Endothelial cell (in vitro differentiated cells): ENCODE measurements around the gene KIF3B. TPM values are rescaled to one million over a fixed set of nuclear protein-coding genes. Genes with fewer than 3 reads are reported as not detected.

ENCODE experiments used
- DNase-seq: peaks from one replicate; pipeline ENCODE4 v3.0.0; 2021; ENCODE audit warnings: low spot score
- H3K27ac Mint-ChIP-seq: one replicate; pipeline ENCODE4 v1.8.0; 2021; ENCODE audit warnings: mixed read lengths, inconsistent platforms; ENCODE audit not compliant: unreplicated experiment
- H3K27me3 Mint-ChIP-seq: one replicate; pipeline ENCODE4 v1.8.0; 2021; ENCODE audit warnings: mild to moderate bottlenecking, moderate library complexity, mixed read lengths, inconsistent platforms; ENCODE audit not compliant: unreplicated experiment
- H3K36me3 Mint-ChIP-seq: one replicate; pipeline ENCODE4 v1.8.0; 2021; ENCODE audit warnings: mild to moderate bottlenecking, low read depth, mixed read lengths, inconsistent platforms; ENCODE audit not compliant: unreplicated experiment
- H3K4me1 Mint-ChIP-seq: one replicate; pipeline ENCODE4 v1.8.0; 2021; ENCODE audit warnings: mild to moderate bottlenecking, mixed read lengths, inconsistent platforms; ENCODE audit not compliant: unreplicated experiment
- H3K4me3 Mint-ChIP-seq: one replicate; pipeline ENCODE4 v1.8.0; 2021; ENCODE audit warnings: mild to moderate bottlenecking, mixed read lengths, inconsistent platforms; ENCODE audit not compliant: unreplicated experiment
- H3K9me3 Mint-ChIP-seq: one replicate; pipeline ENCODE4 v1.8.0; 2021; ENCODE audit warnings: mixed read lengths, inconsistent platforms; ENCODE audit not compliant: unreplicated experiment
- CTCF ChIP-seq: fragments of 200-600 bp; sonication (generic); IDR thresholded peaks from one replicate; pipeline ENCODE4 v1.5.0; 2021; ENCODE audit warnings: antibody characterized with exemption; ENCODE audit not compliant: unreplicated experiment
- total RNA-seq: library from RNA; stranded (reverse); fragmentation: NEBNext Ultra II Directional; extraction: Animal tissue kit (Norgen Biotek cat#: 25700); gene quantifications from one replicate; pipeline ENCODE4 v1.2.1, GENCODE V29; 2021; ENCODE audit not compliant: unreplicated experiment

Gene KIF3B
- total RNA-seq, 1 donor from 2014 or later, result 34.7 TPM

DNA sequence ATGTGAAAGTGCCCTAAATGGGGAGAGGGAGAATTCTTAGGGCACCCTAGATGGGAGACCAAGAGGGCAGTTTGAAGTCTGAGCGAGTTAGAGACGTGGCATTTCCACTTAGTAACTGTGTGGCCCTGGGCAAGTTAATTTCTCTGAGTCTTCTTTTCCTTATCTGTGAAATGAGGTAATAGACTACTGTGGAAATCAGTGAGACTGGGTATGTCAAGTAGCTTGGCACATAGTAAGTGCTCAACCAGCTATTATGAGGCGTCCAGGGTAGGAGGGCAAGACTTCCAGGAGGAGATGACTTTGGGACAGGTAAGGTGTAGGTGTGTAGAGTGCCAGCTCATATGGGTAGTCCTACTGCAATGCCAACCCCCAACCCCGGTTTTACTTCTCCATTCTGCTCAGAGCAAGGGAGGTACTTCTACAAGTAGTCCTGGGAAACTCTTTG lies 770 bp downstream of the KIF3B start:
- no peak for TF ChIP-seq CTCF
- Mint-ChIP-seq H3K27ac (peak overlapping the region; percentile 90), H3K27me3 (peaks cover 2% of the 10 kb centered on the region)

GRCh38 chr20:32281711-32282110 lies 4.3 kb downstream of the KIF3B start:
- no peak for TF ChIP-seq CTCF
- Mint-ChIP-seq H3K27me3 (peaks cover 3% of the 10 kb centered on the region), H3K27ac (peak overlapping the region; percentile 55), H3K4me3 (peak overlapping the region; percentile 28), H3K4me1 (peaks cover 16% of the 10 kb centered on the region), H3K36me3 (peaks cover 8% of the 10 kb centered on the region), H3K9me3 (no peaks in the 10 kb centered on the region)
- DNase-seq, result no peak

More for the DNA sequence above, 770 bp downstream of the KIF3B start:
- Mint-ChIP-seq H3K36me3 (peaks cover 8% of the 10 kb centered on the region), H3K9me3 (no peaks in the 10 kb centered on the region), H3K4me3 (peak overlapping the region; percentile 94), H3K4me1 (peaks cover 12% of the 10 kb centered on the region)
- DNase-seq, result no peak

DNA sequence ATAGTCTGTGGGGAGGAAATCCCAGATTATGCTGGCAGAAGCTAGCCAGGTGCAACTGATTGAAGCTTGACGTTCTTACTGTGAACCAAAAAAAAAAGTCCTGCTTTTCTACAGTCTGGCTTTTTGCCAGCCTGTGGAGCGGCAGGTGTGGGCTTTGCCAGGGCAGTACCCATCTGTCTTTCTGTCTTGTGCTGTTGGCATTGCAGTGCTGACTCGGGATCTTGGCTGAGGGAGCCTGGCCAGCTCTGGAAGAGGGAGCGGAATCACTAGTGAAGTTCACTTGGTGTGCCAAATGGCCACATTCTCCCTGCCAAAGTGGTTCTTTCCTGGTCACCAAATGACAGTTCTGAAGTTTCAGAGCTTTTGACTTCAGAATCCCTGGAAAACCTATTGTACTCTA lies 5.0 kb downstream of the KIF3B start:
- Mint-ChIP-seq H3K4me1 (peaks cover 16% of the 10 kb centered on the region), H3K27me3 (peaks cover 3% of the 10 kb centered on the region), H3K36me3 (peaks cover 8% of the 10 kb centered on the region), H3K27ac (peak overlapping the region; percentile 55), H3K4me3 (no peak overlapping the region), H3K9me3 (no peaks in the 10 kb centered on the region)
- no peak for TF ChIP-seq CTCF
- no peak for DNase-seq

DNA sequence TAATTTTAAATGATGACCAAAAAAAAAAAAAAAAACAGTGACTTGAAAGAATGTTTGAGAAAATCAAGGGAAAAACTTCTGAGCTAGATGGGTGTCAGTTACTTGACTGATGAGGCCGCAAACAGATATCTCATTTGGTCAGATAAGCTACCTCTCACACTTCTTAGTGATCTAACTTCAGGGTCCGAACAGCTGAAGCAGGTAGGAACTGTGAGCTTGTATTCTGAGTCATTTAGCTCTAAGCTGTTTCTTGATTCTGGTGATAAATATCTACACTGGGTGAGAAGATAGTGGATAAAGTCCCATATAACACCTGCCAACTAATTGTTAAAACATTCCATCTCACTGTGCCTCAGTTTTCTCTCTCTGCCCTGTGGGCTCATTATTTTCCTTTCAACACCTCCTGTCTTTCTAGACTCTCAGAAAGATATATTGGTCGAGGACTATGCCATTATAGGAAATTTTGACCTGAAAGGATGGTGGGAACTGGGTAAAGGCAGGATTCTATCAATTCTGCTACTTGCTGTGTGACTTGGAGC lies 7.7 kb downstream of the KIF3B start:
- no peak for DNase-seq
- peaks cover 8% of the 10 kb centered on the region for H3K4me1 Mint-ChIP-seq
- no peak for TF ChIP-seq CTCF
- no peaks in the 10 kb centered on the region for H3K9me3 Mint-ChIP-seq
- H3K27me3 Mint-ChIP-seq, result peaks cover 1% of the 10 kb centered on the region
- peaks cover 8% of the 10 kb centered on the region for H3K36me3 Mint-ChIP-seq
- H3K27ac Mint-ChIP-seq, result no peak overlapping the region
- H3K4me3 Mint-ChIP-seq, result no peak overlapping the region

DNA sequence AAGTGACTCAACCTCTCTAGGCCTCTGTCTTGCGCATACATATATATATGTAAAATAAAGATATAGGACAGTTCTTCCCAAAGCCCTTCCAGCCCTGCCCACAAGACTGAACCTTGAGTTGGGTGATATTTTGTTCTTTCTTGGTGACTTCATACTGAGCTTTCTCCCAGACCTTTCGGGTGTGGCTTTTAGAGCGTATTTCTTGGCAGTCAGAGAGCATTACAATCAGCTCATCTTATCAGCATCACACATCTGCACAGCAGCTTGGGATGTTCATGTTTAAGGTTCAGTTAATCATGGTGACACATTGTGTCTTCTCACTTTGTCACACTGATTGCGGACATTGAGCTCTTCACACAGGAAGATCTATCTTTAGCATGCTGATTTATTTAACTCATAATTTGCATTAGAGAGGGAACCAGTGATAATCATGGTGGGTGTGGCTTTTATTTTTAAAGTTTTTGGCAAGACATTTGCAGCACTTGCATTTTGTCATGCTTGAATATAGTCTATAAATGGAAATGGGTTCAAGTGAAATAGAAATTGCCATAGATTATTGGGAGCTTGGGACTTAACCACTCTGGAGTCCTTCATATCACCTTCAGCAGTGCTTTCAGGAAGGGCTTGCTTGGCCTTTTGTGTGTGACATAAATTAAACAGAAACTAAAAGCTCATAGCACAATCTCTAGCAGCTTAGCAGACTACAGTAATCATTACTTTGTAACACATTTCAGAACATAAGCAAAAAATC lies 8.3 kb downstream of the KIF3B start:
- Mint-ChIP-seq H3K36me3 (peaks cover 8% of the 10 kb centered on the region), H3K27ac (no peak overlapping the region), H3K27me3 (peaks cover 1% of the 10 kb centered on the region), H3K4me1 (peaks cover 8% of the 10 kb centered on the region), H3K9me3 (no peaks in the 10 kb centered on the region), H3K4me3 (no peak overlapping the region)
- no peak for DNase-seq
- no peak for TF ChIP-seq CTCF
